HG02623 (cell line): ENCODE measurements around the gene PARP4.
"Not testable (repeated sequence)": the region's sequence is repeated elsewhere in the genome, so short reads cannot be mapped to it uniquely, and the experiment has no call there.

Experiments used
- ATAC-seq: cut with Tn5 transposase; IDR thresholded peaks from one replicate; pipeline ENCODE4 v1.9.1; 2021; ENCODE audit warnings: moderate library complexity; ENCODE audit not compliant: unreplicated experiment

Gene PARP4

GRCh38 chr13:24506283-24506682 is 6.3 kb downstream of the PARP4 start:
- not testable (repeated sequence) for ATAC-seq

GRCh38 chr13:24505756-24506155 is 6.8 kb downstream of the PARP4 start:
- ATAC-seq, result no peak

DNA sequence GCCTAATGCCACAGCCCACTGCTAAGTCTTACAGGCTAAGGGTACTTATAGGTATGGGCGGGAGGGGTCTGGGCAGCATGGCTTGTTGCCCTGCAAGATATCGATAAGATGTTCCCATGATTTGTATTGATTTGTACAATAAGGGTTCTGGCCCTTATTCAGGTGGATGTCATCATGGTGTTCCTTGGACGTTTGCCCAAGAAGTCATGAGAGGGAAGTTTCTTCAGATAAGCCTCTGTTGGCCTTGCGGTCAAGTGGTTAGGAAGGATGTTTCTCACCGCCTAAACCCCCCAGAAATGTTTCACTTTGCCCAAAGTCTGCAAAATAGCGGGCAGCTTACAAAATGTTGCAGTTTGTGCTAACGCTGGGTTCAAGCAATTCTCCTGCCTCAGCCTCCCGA is 7.3 kb downstream of the PARP4 start:
- ATAC-seq, result no peak

DNA sequence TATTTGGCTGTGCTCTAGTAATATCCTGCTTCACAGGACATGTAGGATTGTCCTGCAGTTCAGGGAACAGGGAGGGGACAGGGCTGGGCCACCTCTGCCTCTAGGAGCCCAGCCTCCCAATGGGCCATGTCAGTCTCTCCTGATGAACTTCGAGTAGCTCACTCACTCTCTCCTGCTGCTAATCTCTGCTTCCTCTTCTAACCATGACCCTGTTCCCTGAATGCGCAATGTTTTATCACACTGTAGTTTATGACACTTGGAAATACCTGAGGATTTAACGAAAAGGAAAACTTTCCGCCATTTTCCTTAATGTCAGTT is 9.2 kb downstream of the PARP4 start:
- ATAC-seq, result no peak

- no peak for ATAC-seq
Measured at GRCh38 chr13:24502533-24503378, 9.8 kb downstream of the PARP4 start.

- ATAC-seq, result no peak
Measured at GRCh38 chr13:24500977-24501376, 11.6 kb downstream of the PARP4 start.

DNA sequence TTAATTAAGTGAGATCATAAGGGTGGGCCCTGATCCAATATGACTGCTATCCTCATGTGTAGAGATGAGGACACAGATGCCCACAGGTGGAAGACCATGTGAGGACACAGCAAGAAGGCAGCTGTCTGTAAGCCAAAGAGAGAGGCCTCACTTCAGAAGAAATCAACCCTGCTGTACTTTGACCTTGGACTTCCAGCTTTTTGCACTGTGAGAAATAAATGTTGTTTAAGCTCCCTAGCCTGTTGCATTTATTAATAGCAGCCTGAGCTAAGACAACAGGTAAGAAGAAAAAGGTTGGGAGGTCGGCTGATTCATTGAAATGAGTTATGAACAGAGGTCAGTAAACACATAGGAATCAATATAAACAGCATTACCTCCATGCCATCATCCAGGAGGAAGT is 14.8 kb downstream of the PARP4 start:
- ATAC-seq, result no peak

GRCh38 chr13:24496295-24496694 is 16.3 kb downstream of the PARP4 start:
- ATAC-seq, result not testable (repeated sequence)

GRCh38 chr13:24495151-24495729 is 17.3 kb downstream of the PARP4 start:
- no peak for ATAC-seq

GRCh38 chr13:24493356-24493755 is 19.2 kb downstream of the PARP4 start:
- no peak for ATAC-seq

GRCh38 chr13:24491845-24492244 is 20.7 kb downstream of the PARP4 start:
- no peak for ATAC-seq

DNA sequence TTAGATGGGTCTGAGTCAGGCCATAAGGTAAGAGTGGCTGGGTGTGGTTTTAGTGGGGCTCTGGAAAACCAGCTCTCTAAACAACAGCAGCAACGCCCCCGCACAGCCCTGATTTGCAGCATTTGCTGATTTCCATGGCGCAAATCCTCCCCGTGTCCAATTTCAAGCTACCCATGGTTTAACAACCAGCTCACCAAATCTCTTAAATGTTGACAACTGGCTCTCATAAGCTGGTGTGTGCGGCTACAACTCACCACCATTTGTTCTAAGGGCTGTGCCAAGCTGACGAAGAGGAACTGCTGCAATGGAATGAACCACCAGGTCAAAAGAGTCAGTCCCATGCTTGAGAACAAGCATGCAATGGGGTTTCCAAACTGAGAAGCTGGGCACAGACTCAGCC is 22.9 kb downstream of the PARP4 start:
- ATAC-seq, result no peak

DNA sequence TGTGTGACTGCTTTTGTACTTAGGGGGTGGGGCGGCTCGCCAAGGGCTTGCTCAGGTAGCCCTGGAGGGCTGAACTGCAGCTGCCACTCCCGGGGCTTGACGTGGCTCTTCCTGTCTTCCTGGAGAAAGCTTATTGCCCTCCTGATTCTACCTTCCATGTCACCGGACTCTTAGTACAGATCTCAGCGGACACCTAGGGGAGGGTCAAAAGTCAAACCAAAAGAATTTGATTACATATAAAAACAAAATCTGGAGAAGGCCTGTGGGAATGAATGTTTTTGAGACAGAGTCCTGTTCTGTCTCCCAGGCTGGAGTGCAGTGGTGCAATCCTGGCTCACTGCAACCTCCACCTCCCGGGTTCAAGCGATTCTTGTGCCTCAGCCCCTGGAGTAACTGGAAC is 24.5 kb downstream of the PARP4 start:
- ATAC-seq, result not testable (repeated sequence)

DNA sequence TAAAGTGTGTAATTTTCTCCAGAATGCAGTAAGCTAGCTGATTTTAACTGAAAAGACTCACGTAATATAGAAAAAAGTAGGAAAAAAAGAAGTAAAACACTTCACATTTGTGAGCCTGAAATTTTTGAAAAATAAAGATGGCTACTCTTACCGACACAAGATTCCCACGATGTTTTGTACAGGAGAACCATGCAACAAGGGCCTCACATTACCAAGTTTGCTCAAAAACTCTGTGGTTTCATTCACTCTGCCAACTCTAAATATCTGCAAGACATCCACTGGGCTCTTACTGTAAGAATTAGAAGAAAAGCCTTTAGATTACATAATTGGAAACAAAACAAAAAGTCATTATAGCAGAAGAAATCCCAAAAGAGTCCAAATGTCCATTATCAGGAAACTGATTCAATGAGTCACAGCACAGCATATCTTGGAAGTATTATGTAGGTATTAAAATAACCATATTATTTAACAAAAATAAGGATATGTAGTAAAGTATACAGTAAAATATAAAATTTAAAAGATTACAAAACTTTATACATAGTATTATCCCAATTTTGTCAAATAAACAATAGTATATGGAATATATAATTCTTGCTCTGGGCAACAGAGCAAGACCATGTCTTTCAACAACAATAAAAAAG is 26.4 kb downstream of the PARP4 start:
- ATAC-seq, result not testable (repeated sequence)

DNA sequence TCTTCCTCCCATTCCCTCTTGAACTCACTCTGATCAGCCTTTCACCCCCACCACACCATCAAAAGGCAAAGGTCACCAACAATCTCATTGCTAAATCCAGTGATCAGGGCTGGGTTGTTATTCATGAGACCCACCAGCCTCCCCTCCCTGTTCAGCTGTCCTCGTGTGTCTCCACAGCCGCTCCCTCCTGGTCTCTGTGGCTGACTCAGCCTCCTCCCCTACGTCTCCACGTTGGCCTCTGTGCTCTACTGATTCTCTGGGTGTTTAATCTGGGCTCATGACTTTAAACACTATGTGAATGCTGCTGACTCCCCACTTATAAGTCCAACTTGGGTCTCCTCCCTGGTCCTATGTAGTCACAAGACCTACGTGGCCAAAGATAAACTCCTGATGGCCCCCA is 38.9 kb downstream of the PARP4 start:
- ATAC-seq, result no peak

DNA sequence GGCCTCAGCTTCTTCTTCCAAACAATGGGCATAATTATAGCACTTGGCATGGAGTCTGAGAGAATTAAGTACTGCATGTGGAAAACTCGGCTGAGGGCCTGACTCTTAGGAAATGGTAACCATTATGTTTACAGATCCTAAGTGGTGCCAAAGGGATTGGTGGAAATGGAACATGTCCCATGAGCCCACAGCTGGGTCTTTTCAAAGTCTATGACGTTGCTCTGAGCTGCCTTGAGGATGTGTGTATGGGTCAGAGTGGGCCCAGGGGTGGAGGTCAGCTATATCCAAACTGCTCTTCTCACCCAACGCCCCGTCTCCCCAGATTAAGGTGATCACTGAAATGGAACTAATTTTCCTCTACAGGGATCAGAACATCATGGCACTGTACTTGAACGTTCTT is 40.4 kb downstream of the PARP4 start:
- not testable (repeated sequence) for ATAC-seq

DNA sequence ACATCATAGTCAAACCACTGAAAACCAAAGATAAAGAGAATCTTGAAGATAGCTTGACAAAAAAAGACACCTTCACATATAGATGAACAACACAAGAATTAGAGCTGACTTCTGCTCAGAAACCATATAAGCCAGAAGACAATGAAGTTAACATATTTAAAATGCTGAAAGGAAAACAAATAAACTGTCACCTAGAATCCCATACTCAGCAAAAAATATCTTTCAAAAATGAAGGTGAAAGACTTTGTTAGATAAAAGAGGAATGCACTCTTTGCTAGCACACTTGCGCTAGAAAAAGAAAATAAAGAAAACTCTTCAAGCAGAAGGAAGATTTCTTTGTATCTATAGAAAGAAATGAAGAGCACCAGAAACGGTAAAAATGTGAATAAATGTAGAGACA is 49.5 kb downstream of the PARP4 start:
- no peak for ATAC-seq

DNA sequence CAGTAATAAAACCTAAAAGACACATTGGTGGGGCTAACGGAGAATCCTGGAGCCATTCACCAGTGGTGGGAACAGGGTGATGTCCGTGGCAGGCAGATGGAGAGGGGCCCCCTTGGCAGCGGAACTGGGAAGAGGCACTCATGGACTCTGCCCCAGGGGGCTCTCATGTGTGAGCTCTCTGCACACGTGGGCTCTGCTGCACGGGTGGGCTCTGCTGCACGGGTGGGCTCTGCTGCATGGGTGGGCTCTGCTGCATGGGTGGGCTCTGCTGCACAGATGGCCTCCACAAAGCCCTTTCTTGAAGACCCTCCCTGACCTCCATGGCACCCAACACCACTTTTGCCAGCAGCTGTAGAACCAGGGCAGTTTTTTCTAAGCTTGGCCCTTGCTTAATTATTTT is 52.3 kb downstream of the PARP4 start:
- ATAC-seq, result no peak

- no peak for ATAC-seq
Measured at GRCh38 chr13:24459726-24460125, 52.9 kb downstream of the PARP4 start.

GRCh38 chr13:24459234-24459633 is 53.3 kb downstream of the PARP4 start:
- ATAC-seq, result peak; percentile 79

GRCh38 chr13:24458736-24459135 is 53.8 kb downstream of the PARP4 start:
- no peak for ATAC-seq

GRCh38 chr13:24456396-24456795 is 56.2 kb downstream of the PARP4 start:
- ATAC-seq, result no peak
